Karpas-422 (cell line): Measurements from ENCODE around the gene CFAP45. TPM values are rescaled to one million over a fixed set of nuclear protein-coding genes. Genes with fewer than 3 reads are reported as not detected.

ENCODE experiments used
- DNase-seq: peaks from one replicate; pipeline ENCODE4 v3.0.0-alpha.2; 2015
- H2AFZ ChIP-seq: fragments of 200-600 bp; sonication (generic); 2 replicates; pipeline ENCODE4 v1.6.1; 2014; ENCODE audit warnings: antibody characterized with exemption, low read length, mixed read lengths
- H3K27ac ChIP-seq: fragments of 200-600 bp; sonication (generic); 2 replicates; pipeline ENCODE4 v1.5.1; 2014; ENCODE audit warnings: mild to moderate bottlenecking, low read length, moderate library complexity
- H3K27me3 ChIP-seq: fragments of 200-600 bp; sonication (generic); 2 replicates; pipeline ENCODE4 v1.6.1; 2014; ENCODE audit warnings: low read length, mixed read lengths
- H3K36me3 ChIP-seq: fragments of 200-600 bp; sonication (generic); 2 replicates; pipeline ENCODE4 v1.6.1; 2014; ENCODE audit warnings: low read length, mixed read lengths; ENCODE audit not compliant: insufficient read depth
- H3K4me1 ChIP-seq: fragments of 200-600 bp; sonication (generic); 2 replicates; pipeline ENCODE4 v1.6.1; 2014; ENCODE audit warnings: mild to moderate bottlenecking, low read length, mixed read lengths
- H3K4me2 ChIP-seq: fragments of 200-600 bp; sonication (generic); 2 replicates; pipeline ENCODE4 v1.6.1; 2014; ENCODE audit warnings: low read length, low read depth, mild to moderate bottlenecking; ENCODE audit not compliant: poor library complexity, severe bottlenecking
- H3K4me3 ChIP-seq: fragments of 200-600 bp; sonication (generic); 2 replicates; pipeline ENCODE4 v1.5.1; 2014; ENCODE audit warnings: mild to moderate bottlenecking, antibody characterized with exemption, low read length, mixed read lengths
- H3K79me2 ChIP-seq: fragments of 200-600 bp; sonication (generic); 2 replicates; pipeline ENCODE4 v1.6.1; 2014; ENCODE audit warnings: mild to moderate bottlenecking, low read length, mixed read lengths
- H3K9ac ChIP-seq: fragments of 200-600 bp; sonication (generic); 2 replicates; pipeline ENCODE4 v1.6.0; 2014; ENCODE audit warnings: low read length
- H3K9me2 ChIP-seq: fragments of 200-600 bp; sonication (generic), shearing (Covaris generic); replicated peaks from 2 replicates; pipeline ENCODE4 v1.6.0; 2014; ENCODE audit warnings: mild to moderate bottlenecking, low read length, moderate library complexity; ENCODE audit not compliant: insufficient read depth
- H3K9me3 ChIP-seq: fragments of 300-700, 200-600 bp; sonication (generic); 2 replicates; pipeline ENCODE4 v1.6.1; 2014; ENCODE audit warnings: low read length, mixed read lengths
- H4K20me1 ChIP-seq: fragments of 200-600 bp; sonication (generic); 2 replicates; pipeline ENCODE4 v1.6.1; 2014; ENCODE audit warnings: mild to moderate bottlenecking, antibody characterized with exemption, low read length, low read depth; ENCODE audit not compliant: insufficient read depth
- total RNA-seq: library from RNA; depleted of rRNA; stranded (reverse); fragments of >200 nt; shearing (Covaris generic); gene quantifications from 2 replicates; pipeline ENCODE4 v1.2.3, GENCODE V29; 2014; ENCODE audit warnings: low replicate concordance

Gene CFAP45
- total RNA-seq, 1 experiment from 2014 or later = not detected

DNA sequence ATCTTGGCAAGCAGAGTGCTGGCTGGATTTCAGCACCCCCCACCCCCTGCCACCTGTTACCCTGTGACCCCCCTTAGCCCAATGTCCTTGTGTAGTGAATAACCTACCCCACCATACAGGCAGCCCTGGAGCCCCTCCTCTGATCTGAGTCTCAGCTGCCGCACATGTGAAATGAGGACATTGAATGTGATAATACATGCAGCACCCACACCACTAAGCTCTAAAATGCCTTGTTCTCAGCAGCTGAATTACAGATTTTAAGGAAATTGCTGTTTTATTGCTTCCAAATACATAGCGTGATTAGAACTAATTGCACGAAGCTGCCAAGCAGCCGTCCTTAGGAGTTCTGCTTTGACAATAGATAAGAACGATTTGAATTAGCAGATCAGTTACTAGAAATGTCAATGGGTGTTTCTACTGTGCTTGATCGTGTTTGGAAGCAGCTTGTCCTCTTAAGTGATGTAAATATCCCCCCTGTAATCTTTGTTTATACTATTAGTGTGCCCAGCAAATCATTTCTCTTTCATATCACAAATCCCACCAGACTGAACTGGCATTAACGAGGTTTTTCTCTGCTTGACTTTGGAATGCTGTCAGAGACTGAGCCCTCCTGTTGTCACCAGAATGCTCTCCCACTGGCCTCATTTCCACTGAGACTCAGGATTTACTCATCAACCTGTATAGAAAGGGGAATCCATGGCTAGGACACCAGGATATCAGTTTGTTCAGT, 68.4 kb downstream of the CFAP45 start:
- no peaks in the 10 kb centered on the region for H3K9me3 ChIP-seq
- DNase-seq = no peak
- no peaks in the 10 kb centered on the region for H4K20me1 ChIP-seq

DNA sequence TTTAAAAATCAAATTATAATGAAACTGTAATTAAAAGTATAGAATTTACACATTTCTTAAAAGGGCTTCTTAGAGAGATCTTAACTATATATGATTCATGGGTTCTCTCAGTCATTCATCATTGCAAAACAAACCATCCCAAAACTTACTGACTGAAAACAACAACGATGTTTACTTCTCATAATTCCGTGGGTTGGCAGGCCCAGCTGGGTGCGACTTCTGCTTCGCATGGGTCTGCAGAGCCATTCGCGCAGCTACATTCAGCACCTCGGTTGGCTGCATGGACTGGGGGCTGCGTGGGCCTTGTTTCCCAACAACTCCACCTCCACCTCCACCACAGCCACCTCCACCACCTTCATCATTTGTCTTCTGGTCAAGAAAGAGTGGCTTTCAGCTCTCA, 69.2 kb downstream of the CFAP45 start:
- Histone ChIP-seq H3K36me3 (no peaks in the 10 kb centered on the region), H3K27ac (no peak overlapping the region), H4K20me1 (no peaks in the 10 kb centered on the region), H3K9me2 (no peaks in the 10 kb centered on the region), H3K4me3 (no peak overlapping the region), H3K4me1 (no peaks in the 10 kb centered on the region), H3K27me3 (no peaks in the 10 kb centered on the region), H3K9me3 (no peaks in the 10 kb centered on the region), H3K79me2 (no peaks in the 10 kb centered on the region), H3K9ac (no peak overlapping the region), H2AFZ (no peak overlapping the region), H3K4me2 (no peak overlapping the region)
- DNase-seq = no peak

More for the DNA sequence above, 68.4 kb downstream of the CFAP45 start:
- no peaks in the 10 kb centered on the region for H3K36me3 ChIP-seq
- H3K4me3 ChIP-seq = no peak overlapping the region
- H3K9me2 ChIP-seq = no peaks in the 10 kb centered on the region
- H3K27me3 ChIP-seq = no peaks in the 10 kb centered on the region
- H3K4me1 ChIP-seq = no peaks in the 10 kb centered on the region
- no peak overlapping the region for H2AFZ ChIP-seq
- no peak overlapping the region for H3K27ac ChIP-seq
- H3K9ac ChIP-seq = no peak overlapping the region
- no peak overlapping the region for H3K4me2 ChIP-seq
- H3K79me2 ChIP-seq = no peaks in the 10 kb centered on the region

DNA sequence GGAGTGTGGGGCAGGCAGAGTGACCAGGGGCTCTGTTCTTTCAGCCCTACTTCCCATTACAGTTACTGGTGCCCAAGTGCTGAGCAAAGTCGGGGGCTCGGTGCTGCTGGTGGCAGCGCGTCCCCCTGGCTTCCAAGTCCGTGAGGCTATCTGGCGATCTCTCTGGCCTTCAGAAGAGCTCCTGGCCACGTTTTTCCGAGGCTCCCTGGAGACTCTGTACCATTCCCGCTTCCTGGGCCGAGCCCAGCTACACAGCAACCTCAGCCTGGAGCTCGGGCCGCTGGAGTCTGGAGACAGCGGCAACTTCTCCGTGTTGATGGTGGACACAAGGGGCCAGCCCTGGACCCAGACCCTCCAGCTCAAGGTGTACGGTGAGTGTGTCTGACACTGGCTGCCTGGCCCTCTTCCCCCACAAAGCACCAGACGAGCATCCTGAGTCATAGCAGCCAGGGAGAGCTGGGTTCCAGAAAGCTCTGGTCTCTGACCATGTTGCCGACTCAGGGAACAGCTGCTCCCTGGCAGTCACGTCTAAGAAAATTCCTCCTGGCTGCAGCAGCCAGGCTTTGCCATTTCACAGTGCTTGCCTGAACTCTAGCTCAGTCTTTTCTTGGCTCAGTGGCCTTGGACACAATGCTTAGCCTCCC, 70.0 kb downstream of the CFAP45 start:
- Histone ChIP-seq H3K4me3 (no peak overlapping the region), H3K4me2 (no peak overlapping the region), H4K20me1 (no peaks in the 10 kb centered on the region), H3K36me3 (no peaks in the 10 kb centered on the region), H3K9me2 (no peaks in the 10 kb centered on the region), H3K79me2 (no peaks in the 10 kb centered on the region), H2AFZ (no peak overlapping the region), H3K9ac (no peak overlapping the region), H3K9me3 (no peaks in the 10 kb centered on the region), H3K27me3 (no peaks in the 10 kb centered on the region), H3K27ac (no peak overlapping the region), H3K4me1 (no peaks in the 10 kb centered on the region)
- no peak for DNase-seq

DNA sequence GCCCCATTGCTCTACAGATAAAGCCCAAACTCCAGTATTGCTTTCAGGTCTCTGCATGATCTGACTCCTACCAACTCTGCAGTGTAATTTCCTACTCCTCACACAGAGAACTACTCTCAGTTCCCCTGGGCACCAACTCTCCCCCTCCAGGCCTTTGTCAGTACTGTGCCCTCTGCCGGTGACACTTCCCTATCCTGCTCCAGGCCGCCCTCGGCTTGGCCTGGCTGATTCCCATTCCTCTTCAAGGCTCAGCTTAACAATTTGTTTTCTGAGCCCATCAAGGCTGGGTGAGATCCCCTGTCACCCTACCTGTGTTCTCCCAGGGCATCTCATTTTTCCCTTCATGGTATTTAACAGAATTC, 70.7 kb downstream of the CFAP45 start:
- DNase-seq = peak; percentile 74
- Histone ChIP-seq H3K36me3 (no peaks in the 10 kb centered on the region), H3K4me2 (no peak overlapping the region), H3K9me3 (no peaks in the 10 kb centered on the region), H3K4me3 (no peak overlapping the region), H3K9me2 (no peaks in the 10 kb centered on the region), H3K27me3 (no peaks in the 10 kb centered on the region), H2AFZ (no peak overlapping the region), H3K79me2 (no peaks in the 10 kb centered on the region), H3K9ac (no peak overlapping the region), H3K27ac (no peak overlapping the region), H3K4me1 (no peaks in the 10 kb centered on the region), H4K20me1 (no peaks in the 10 kb centered on the region)

DNA sequence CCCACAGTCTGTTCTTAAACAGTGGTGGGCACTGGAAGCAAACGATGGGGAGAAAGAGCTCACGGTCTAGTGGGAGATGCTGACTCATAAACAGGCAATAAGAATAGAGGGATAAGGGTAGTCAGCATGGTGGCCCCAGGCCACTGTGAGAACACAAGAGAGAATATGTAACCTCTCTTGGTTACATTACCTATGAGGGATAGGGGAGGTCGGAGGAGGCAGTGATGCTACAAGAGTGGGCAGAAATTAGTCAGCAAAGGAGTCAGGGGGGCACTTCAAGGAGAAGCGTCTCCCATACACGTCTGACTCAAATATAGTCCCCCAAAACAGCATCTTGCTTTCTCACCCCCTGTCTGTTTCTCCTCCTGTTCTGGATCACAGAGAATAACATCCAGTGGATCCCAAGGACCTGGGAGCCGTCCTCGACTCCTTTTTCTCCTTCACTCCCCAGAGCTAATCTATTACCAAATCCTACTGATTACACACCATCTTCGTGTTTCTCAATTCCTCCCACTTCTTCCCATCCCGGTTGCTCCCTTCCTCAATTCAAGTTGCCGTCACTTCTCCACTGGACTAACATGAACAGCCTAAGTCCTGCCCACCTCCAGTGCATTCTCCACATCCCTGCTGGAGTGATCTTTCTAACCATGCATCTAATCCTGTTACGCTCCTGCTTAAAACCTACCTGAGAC, 71.2 kb downstream of the CFAP45 start:
- Histone ChIP-seq H3K9me2 (no peaks in the 10 kb centered on the region), H3K9ac (no peak overlapping the region), H3K36me3 (no peaks in the 10 kb centered on the region), H3K27me3 (no peaks in the 10 kb centered on the region), H3K4me3 (no peak overlapping the region), H3K9me3 (no peaks in the 10 kb centered on the region), H3K27ac (no peak overlapping the region), H4K20me1 (no peaks in the 10 kb centered on the region), H3K4me2 (no peak overlapping the region), H2AFZ (no peak overlapping the region), H3K79me2 (no peaks in the 10 kb centered on the region), H3K4me1 (no peaks in the 10 kb centered on the region)
- DNase-seq = no peak

DNA sequence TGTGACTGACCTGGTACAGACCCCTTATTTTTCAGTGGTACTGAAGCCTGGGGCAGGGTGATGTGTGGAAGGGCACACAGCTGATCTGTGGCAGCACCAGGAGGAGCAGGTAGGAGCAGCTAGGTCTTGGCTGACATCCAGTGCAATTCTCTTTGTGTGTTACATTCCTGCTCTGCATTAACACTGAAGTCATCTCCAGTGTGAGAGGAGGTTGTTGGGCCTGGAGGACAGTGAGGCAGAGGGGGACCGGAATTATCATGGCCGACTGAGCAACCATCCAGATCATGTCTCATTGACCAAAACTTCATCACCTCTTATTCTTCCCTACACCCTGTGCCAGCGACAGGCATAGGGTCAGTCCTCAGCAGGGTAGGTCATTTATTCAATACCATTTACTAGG, 71.8 kb downstream of the CFAP45 start:
- Histone ChIP-seq H3K4me1 (no peaks in the 10 kb centered on the region), H3K79me2 (no peaks in the 10 kb centered on the region), H2AFZ (no peak overlapping the region), H3K27ac (no peak overlapping the region), H3K4me2 (no peak overlapping the region), H3K9ac (no peak overlapping the region), H3K36me3 (no peaks in the 10 kb centered on the region), H3K9me2 (no peaks in the 10 kb centered on the region), H3K27me3 (no peaks in the 10 kb centered on the region), H3K9me3 (no peaks in the 10 kb centered on the region), H3K4me3 (no peak overlapping the region), H4K20me1 (no peaks in the 10 kb centered on the region)
- DNase-seq = no peak

DNA sequence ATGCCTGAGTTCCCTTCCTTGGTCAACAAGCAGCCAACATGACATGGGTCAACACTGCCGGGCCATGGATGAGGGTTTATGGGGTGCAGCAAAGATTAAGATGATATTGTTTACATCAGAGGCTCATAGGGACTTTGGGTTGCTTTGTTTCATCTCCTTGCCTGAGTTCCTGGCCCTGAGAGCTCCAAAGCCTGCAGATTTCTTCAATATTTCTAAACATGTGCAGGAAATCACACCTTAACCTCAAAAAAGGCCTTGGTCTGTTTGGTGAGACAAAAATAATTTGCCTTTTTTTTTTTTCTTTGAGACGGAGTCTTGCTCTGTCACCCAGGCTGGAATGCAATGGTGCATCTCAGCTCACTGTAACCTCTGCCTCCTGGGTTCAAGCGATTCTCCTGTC, 72.4 kb downstream of the CFAP45 start:
- H3K4me2 ChIP-seq = no peak overlapping the region
- no peaks in the 10 kb centered on the region for H4K20me1 ChIP-seq
- no peak overlapping the region for H3K4me3 ChIP-seq

DNA sequence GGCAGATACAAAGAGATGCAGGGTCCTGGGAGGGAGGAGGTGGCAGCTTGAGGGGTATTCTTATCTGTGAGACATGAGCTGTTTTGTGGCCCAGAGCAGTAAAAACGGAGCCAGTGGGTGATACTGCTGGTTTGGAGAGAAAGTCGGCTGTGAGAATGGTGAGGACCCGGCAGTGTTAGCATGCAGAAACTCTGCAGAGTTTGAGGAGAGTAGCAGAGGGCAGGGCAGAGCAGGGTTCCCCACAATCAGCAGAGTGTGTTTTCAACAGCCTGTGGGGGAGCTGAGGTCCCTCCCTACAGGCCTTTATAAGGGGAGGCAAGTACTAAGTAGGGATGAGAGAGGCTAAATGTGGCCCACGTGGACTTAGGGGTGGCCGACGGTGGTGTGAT, 72.9 kb downstream of the CFAP45 start:
- DNase-seq = no peak
- H3K4me2 ChIP-seq = no peak overlapping the region
- no peaks in the 10 kb centered on the region for H3K27me3 ChIP-seq
- H3K9ac ChIP-seq = no peak overlapping the region
- H3K4me1 ChIP-seq = no peaks in the 10 kb centered on the region
- no peak overlapping the region for H3K27ac ChIP-seq
- no peaks in the 10 kb centered on the region for H4K20me1 ChIP-seq
- H3K36me3 ChIP-seq = no peaks in the 10 kb centered on the region
- no peak overlapping the region for H2AFZ ChIP-seq
- H3K79me2 ChIP-seq = no peaks in the 10 kb centered on the region
- H3K4me3 ChIP-seq = no peak overlapping the region
- no peaks in the 10 kb centered on the region for H3K9me3 ChIP-seq
- no peaks in the 10 kb centered on the region for H3K9me2 ChIP-seq

More for the DNA sequence above, 72.4 kb downstream of the CFAP45 start:
- DNase-seq = no peak
- H3K27ac ChIP-seq = no peak overlapping the region
- H3K27me3 ChIP-seq = no peaks in the 10 kb centered on the region
- no peaks in the 10 kb centered on the region for H3K36me3 ChIP-seq
- H3K9me2 ChIP-seq = no peaks in the 10 kb centered on the region
- H3K9ac ChIP-seq = no peak overlapping the region
- H3K9me3 ChIP-seq = no peaks in the 10 kb centered on the region
- no peak overlapping the region for H2AFZ ChIP-seq
- H3K79me2 ChIP-seq = no peaks in the 10 kb centered on the region
- no peaks in the 10 kb centered on the region for H3K4me1 ChIP-seq
